GM21381 (cell line): ENCODE data around the gene RNF144A.
"Not testable (repeated sequence)": the region's sequence is repeated elsewhere in the genome, so short reads cannot be mapped to it uniquely, and the experiment has no call there.

ENCODE experiments used
- ATAC-seq: cut with Tn5 transposase; IDR thresholded peaks from one replicate; pipeline ENCODE4 v1.9.1; 2021; ENCODE audit warnings: mild to moderate bottlenecking, moderate library complexity; ENCODE audit not compliant: unreplicated experiment

Gene RNF144A

GRCh38 chr2:6927186-6927585 is 10.0 kb downstream of the RNF144A start:
- ATAC-seq: no peak

GRCh38 chr2:6927753-6928152 is 10.5 kb downstream of the RNF144A start:
- ATAC-seq: no peak

GRCh38 chr2:6928452-6928851 is 11.2 kb downstream of the RNF144A start:
- no peak for ATAC-seq

- no peak for ATAC-seq
These were observed 12.1 kb downstream of the RNF144A start for GRCh38 chr2:6929196-6929819.

- no peak for ATAC-seq
These were observed 13.9 kb downstream of the RNF144A start for GRCh38 chr2:6930923-6931647.

- ATAC-seq: no peak
These were observed 14.5 kb downstream of the RNF144A start for GRCh38 chr2:6931753-6932152.

- no peak for ATAC-seq
These were observed 15.0 kb downstream of the RNF144A start for GRCh38 chr2:6932206-6932605.

- ATAC-seq: no peak
These were observed 15.6 kb downstream of the RNF144A start for GRCh38 chr2:6932828-6933227.

GRCh38 chr2:6933911-6934310 is 16.7 kb downstream of the RNF144A start:
- no peak for ATAC-seq

GRCh38 chr2:6934345-6934744 is 17.1 kb downstream of the RNF144A start:
- ATAC-seq: no peak

GRCh38 chr2:6934758-6935651 is 17.8 kb downstream of the RNF144A start:
- ATAC-seq: no peak

GRCh38 chr2:6935652-6936020 is 18.4 kb downstream of the RNF144A start:
- not testable (repeated sequence) for ATAC-seq

GRCh38 chr2:6937157-6937556 is 19.9 kb downstream of the RNF144A start:
- ATAC-seq: no peak

- no peak for ATAC-seq
These were observed 20.4 kb downstream of the RNF144A start for GRCh38 chr2:6937582-6937981.

- ATAC-seq: no peak
These were observed 21.9 kb downstream of the RNF144A start for GRCh38 chr2:6939071-6939470.

GRCh38 chr2:6940820-6941219 is 23.6 kb downstream of the RNF144A start:
- ATAC-seq: no peak

- ATAC-seq: no peak
These were observed 24.3 kb downstream of the RNF144A start for GRCh38 chr2:6941299-6942046.

- ATAC-seq: no peak
These were observed 25.6 kb downstream of the RNF144A start for GRCh38 chr2:6942848-6943247.

- no peak for ATAC-seq
These were observed 26.3 kb downstream of the RNF144A start for GRCh38 chr2:6943523-6943922.

GRCh38 chr2:6943971-6944370 is 26.8 kb downstream of the RNF144A start:
- ATAC-seq: no peak

GRCh38 chr2:6944555-6944954 is 27.3 kb downstream of the RNF144A start:
- ATAC-seq: no peak
